NT2/D1 (cell line): ENCODE data around the gene USF1.

Experiments
- SUZ12 ChIP-seq: IDR thresholded peaks from 2 replicates; pipeline ENCODE4 v1.6.1; 2011; ENCODE audit not compliant: insufficient read length, insufficient read depth; ENCODE audit errors: extremely low read depth
- YY1 ChIP-seq: IDR thresholded peaks from 2 replicates; pipeline ENCODE4 v1.6.1; 2011; ENCODE audit not compliant: insufficient read length, insufficient read depth
- ZNF274 ChIP-seq: IDR thresholded peaks from 2 replicates; pipeline ENCODE4 v1.6.1; 2011; ENCODE audit warnings: mild to moderate bottlenecking, low read depth, low read length

DNA sequence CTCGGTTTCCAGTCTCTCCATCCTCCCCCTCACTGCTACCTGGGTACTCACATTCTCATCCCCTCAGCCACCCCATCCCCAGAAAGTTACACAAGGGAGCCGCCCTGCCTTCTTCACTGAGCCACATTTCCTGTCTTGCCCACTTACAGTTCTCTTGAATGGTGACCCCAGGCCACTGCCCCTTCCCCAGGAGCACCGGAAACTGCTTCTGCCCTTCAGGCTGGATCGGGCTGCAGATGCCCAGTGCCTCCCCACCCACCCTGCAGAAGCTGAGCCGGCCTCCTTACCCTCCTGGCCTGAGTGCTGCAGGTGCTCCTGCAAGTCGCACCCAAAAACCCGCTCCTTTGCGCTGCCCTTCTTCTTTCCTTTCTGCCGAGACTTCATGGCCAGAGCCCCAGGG is 23.5 kb upstream of the USF1 start:
- TF ChIP-seq SUZ12: no peak
- TF ChIP-seq ZNF274: no peak
- no peak for TF ChIP-seq YY1
